Measurements from ENCODE around the gene PRRX2. TPM values are rescaled to one million over a fixed set of nuclear protein-coding genes. Genes with fewer than 3 reads are reported as not detected.
"Not testable (repeated sequence)": the region's sequence is repeated elsewhere in the genome, so short reads cannot be mapped to it uniquely, and the experiment has no call there.

The PRRX2 gene
- total RNA-seq, 1 experiment from 2014 or later, result not detected

DNA sequence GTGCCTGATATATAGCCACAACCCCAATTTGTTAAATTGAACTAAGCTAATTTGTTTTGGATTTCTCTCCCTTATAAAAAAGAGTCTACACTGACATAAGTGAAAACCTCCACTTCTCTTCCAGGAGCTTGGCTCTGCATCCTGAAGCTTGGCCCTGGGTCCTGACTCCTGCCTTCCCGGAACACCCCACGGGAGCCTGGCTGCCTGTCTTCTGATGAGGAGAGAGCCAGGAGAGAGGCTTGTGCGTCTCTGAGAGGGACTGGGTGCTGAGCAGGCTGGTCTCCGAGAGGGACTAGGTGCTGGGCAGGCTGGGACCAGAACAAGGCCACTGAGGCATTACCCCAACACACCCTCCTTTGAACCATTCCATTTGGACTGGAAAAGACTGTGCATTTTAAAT lies 93.9 kb downstream of the PRRX2 start:
- DNase-seq (ENCODE audit: low read depth), result no peak

DNA sequence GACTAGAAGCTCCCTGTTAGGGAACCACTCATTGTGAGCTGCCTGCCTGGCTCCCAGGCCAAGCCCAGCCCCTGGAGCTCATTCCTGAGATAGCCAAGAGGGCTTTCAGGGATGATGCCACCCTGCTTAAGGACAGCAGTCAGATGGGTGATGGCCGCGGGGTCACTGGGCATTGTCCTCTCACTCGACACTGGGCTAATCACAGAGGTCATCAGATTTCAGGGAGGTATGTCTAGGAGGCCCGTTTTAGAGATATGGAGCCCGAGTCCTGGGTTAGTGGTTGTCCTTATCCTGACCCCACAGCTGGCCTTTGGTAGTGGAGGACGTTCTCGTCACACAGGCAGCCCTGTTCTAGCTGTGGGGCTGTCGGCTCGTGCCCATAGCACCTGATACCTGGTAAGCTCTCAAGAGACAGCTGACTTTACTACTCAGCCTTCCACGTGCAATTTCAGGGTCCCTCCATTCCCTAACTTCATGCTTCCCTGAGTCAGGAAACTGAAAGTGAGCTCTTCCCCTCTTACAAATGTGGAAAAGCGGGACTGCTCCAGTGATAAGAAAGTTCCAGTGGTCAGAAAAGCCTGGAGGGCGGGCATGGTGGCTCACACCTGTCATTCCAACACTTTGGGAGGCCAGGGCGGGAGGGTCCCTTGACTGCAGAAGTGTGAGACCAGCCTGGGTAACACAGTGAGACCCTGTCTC lies 94.5 kb downstream of the PRRX2 start:
- no peak for DNase-seq (ENCODE audit: low read depth)

DNA sequence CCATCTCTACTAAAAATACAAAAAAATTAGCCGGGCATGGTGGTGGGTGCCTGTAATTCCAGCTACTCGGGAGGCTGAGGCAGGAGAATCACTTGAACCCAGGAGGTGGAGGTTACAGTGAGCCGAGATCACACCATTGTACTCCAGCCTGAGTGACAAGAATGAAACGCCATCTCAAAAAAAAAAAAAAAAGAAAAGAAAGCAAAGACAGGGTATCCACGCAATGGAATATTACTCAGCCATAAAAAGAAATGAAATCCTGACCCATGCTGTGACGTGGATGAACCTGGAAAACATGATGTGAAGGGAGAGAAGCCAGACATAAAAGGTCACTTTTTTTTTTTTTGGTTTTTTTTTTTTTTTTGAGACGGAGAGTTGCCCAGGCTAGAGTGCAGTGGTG lies 95.3 kb downstream of the PRRX2 start:
- not testable (repeated sequence) for DNase-seq (ENCODE audit: low read depth)

DNA sequence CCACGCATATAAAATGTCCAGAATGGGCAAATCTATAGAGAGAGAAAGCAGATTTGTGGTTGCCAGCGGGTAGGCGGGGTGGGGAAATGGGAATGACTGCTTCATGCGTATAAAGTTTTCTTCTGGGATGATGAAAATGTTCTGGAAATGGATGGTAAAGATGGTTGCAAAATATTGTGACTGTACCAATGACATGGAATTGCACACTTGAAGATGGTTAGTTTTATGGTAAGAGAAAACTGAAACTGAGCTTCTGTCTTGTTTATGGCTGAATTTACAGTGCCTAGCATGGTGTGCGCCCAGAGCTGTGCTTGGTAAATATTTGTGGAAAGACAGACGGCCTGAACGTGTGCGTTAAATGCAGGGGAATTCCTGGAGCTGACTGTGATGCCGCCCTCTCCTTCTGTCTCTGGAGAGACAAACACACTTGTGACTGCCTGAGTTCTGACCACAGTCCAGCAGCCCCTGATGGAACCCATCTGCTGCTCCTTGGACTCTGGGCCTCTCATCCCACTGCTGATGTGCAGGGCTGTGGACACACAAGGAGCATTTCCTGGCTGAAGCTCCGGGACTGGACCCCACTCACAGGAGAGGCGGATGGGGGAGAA lies 96.0 kb downstream of the PRRX2 start:
- peak; percentile 79 for DNase-seq (ENCODE audit: low read depth)

DNA sequence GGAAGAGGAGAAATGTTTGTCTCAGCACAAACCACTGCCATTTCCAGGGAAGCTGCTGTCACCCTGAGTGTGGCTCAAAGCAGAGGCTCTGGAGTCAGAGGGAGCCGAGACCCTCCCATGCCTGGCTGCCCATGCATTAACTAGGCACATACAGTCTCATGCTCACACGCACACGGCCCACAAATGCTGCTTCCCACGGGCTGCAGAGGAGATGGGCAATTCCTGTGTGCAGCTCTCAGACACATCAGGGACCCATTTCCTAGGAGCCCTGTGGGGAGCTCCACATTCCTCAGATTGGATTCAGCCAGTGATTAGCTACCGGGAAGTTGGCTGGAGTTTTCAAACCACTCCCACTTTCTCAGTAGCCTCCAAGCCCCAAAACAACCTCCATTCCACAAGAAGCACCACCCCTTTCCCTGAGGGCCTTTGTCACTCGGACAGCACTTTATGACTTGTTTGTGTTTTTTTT lies 96.5 kb downstream of the PRRX2 start:
- peak; percentile 86 for DNase-seq (ENCODE audit: low read depth)

DNA sequence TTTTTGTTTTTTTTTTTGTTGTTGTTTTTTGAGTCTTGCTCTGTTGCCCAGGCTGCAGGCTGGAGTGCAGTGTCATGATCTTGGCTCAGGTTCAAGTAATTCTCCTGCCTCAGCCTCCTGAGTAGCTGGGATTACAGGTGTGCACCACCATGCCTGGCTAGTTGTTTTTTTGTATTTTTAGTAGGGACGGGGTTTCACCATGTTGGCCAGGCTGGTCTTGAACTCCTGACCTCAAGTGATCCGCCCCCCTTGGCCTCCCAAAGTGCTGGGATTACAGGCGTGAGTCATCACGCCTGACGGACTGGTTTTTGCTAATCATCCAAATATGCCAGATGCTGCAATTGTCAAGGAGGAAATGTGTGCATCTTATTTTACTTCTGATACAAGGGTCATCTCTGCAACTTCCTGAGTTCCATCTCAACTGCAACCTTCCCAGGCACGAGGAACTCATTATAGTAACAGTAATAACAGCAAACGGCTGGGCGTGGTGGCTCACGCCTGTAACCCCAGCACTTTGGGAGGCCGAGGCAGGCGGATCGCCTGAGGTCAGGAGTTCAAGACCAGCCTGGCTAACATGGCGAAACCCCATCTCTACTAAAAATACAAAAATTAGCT lies 97.0 kb downstream of the PRRX2 start:
- peak; percentile 94 for DNase-seq (ENCODE audit: low read depth)

DNA sequence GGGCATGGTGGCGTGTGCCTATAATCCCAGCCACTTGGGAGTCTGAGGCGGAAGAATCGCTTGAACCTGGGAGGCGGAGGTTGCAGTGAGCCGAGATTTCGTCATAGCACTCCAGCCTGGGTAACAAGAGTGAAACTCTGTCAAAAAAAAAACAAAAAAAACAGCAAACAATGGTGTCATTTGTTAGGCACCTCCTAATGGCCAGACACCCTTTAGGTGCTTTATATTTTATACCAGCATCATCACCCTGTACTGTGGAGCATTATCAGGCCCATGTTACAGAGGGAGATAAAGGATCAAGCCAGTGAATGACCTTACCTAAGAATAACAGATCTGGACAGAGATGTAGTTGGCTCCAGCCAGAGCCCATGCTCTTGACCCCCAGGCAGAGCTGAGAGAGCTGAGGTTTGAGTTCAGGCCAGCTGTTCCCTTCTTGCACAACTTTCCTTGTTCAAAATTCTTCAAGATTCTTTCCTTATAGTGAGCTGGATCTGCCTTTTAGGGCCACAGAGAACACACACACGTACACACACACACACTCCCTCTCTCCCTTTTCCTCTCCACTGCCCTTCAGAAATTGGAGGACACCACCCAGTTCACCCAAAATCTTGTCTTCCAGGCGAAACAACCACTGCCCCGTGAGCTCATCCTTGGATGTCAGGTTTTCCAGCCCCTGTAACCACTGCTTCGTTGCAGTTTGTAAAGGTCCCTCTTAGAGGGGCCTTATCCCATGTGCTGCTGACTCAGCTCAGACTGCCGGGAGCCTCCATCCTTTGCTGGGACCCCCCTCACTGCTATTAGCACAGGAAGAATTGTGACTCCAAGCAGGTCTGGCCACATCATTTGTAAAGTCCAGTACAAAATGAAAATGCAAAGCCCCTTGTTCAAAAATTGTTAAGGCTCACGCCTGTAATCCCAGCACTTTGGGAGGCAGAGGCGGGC lies 97.8 kb downstream of the PRRX2 start:
- DNase-seq (ENCODE audit: low read depth), result peak; percentile 71

DNA sequence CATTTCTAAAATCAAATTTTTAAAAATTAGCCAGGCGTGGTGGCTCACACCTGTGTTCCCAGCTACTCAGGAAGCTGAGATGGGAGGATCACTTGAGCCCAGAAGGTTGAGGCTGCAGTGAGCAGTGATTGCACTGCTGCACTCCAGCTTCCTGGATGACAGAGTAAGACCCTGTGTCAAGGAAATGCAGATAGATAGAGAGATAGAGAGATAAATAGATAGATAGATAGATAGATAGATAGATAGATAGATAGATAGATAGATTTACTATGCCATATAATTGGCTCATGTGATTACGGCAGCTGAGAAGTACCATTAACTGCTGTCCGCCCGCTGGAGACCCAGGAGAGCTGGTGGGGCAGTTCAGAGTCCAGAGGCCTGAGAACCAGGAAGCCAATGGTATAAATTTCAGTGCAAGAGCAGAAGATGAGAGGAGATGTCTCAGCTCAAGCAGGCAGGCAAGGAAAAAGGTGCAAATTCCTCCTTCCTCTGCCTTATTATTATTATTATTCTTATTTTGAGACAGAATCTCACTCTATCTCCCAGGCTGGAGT lies 100.4 kb downstream of the PRRX2 start:
- DNase-seq (ENCODE audit: low read depth), result no peak

DNA sequence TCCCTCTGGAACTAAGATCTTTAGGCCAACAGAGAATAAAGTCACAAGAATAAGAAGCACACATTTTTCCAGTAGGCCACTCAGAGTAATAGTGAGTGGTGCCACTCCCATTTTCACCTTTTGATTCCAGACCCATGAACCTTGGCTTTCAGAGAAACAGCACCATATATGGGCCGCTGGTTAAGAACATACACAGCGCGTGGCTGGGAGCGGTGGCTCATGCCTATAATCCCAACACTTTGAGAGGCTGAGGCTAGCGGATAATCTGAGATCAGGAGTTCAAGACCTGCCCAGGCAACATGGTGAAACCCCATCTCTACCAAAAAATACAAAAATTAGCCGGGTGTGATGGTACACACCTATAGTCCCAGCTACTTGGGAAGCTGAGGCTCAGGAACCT lies 103.0 kb downstream of the PRRX2 start:
- DNase-seq (ENCODE audit: low read depth), result no peak

DNA sequence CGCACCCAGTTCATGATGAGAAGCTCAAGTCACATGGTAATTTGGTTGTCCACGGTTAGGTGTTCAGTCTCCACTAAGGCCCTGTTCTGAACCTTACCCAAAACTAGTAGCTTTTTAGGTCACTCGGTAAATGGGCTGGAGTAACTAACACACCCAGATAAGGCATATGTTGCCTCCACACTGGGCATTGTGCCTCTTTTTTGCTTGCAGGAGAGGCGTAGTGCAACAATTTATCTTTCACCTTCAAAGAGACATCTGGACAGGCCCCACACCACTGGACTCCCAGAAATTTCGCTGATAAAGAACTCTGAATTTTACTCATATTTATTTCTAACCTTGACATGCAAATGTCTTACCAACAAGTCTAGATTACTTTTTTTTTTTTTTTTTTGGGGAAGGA lies 104.2 kb downstream of the PRRX2 start:
- DNase-seq (ENCODE audit: low read depth), result no peak

DNA sequence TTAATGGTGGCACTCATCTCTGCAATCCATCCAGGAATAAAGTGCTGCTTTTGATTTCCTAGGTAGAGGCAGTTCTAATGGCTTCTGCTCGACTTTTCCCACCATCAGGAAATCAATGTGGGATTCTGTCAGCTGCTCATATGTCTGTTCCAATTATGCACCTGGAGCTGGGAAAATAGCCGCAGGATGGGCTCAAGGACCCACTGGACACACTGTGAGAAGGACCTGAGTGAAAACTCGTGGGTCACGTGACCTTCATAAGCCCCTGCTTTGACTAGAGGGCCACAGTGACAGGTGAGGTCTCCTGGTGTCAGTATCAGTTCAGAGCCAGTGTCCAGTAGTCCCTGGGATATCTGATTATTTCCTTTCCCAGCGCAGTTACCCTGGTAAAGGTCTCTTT lies 105.3 kb downstream of the PRRX2 start:
- no peak for DNase-seq (ENCODE audit: low read depth)

Other genes starting within 250 kb of the PRRX2 start
- gene C9orf50, start 44.5 kb upstream of the PRRX2 start, total RNA-seq (2014; rRNA removed; shearing (Covaris generic)), result not detected in 2 replicates
- 39.2 and 40.6 TPM in 2 replicates for gene NTMT1, start 39.5 kb upstream of the PRRX2 start, total RNA-seq (2014; rRNA removed; shearing (Covaris generic))
- gene ASB6, start 23.5 kb upstream of the PRRX2 start, total RNA-seq (2014; rRNA removed; shearing (Covaris generic)), result 10.3 and 12.2 TPM in 2 replicates
- gene PTGES, start 87.4 kb downstream of the PRRX2 start, total RNA-seq (2014; rRNA removed; shearing (Covaris generic)), result 0.59 and 0.96 TPM in 2 replicates
- gene TOR1B, start 137.5 kb downstream of the PRRX2 start, total RNA-seq (2014; rRNA removed; shearing (Covaris generic)), result 30.8 and 33.2 TPM in 2 replicates
- gene TOR1A, start 158.5 kb downstream of the PRRX2 start, total RNA-seq (2014; rRNA removed; shearing (Covaris generic)), result 34.0 and 35.9 TPM in 2 replicates
- gene C9orf78, start 169.6 kb downstream of the PRRX2 start, total RNA-seq (2014; rRNA removed; shearing (Covaris generic)), result 44.1 and 50.6 TPM in 2 replicates
- gene USP20, start 169.8 kb downstream of the PRRX2 start, total RNA-seq (2014; rRNA removed; shearing (Covaris generic)), result 7.3 and 9.1 TPM in 2 replicates